ENCODE data around the gene MAST4.

MAST4 gene

DNA sequence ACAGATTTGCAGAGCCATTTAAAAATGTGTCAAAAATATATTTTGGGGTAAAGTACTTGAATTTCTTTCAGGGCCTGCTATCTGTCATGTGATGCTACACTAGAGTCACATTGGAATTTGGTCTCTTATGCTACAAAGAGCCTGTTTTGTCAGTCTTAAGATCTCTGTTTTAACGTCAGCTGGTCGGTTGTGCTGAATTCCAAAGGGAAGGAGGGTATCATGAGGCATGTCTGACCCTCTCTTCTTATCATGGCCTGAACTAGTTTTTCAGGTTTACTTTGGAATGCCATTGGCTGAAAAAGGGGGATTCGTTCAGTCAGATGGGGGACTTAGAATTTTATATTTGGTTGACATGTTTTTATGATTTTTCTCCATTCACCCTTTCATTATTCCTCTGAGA lies 309.8 kb downstream of the MAST4 start:
- in situ Hi-C loops (cut with MboI; ENCODE audit: low sequenced_read_pairs, unreplicated experiment) = no loop called here
- no peak for DNase-seq (ENCODE audit: low spot score)
- TF ChIP-seq, protein P1, sequence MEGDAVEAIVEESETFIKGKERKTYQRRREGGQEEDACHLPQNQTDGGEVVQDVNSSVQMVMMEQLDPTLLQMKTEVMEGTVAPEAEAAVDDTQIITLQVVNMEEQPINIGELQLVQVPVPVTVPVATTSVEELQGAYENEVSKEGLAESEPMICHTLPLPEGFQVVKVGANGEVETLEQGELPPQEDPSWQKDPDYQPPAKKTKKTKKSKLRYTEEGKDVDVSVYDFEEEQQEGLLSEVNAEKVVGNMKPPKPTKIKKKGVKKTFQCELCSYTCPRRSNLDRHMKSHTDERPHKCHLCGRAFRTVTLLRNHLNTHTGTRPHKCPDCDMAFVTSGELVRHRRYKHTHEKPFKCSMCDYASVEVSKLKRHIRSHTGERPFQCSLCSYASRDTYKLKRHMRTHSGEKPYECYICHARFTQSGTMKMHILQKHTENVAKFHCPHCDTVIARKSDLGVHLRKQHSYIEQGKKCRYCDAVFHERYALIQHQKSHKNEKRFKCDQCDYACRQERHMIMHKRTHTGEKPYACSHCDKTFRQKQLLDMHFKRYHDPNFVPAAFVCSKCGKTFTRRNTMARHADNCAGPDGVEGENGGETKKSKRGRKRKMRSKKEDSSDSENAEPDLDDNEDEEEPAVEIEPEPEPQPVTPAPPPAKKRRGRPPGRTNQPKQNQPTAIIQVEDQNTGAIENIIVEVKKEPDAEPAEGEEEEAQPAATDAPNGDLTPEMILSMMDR (IDR thresholded peaks at IDR 0.05; ENCODE audit: borderline replicate concordance, control extremely low read depth, extremely low read depth, insufficient read depth, missing control alignments) = no peak

DNA sequence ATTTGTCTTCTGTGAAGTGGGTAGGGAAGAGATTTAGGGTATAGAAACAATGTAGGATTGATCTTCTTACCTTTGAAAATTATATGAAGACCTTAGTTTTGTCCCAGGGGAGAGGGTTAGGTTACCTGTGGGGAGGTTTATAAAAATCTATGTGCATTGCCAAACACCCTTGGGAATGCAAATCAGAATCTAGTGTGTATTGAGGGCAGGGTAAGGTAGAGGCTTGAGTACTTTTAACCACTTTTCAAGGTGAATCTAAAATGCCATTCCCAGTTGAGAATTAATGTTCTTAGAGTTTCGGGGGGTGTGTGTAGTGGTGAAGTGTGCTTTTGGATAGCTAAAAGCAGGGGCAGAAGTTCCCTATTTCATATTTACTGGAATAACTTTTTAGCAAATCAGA lies 312.0 kb downstream of the MAST4 start:
- TF ChIP-seq, protein P1 (IDR thresholded peaks at IDR 0.05; ENCODE audit: borderline replicate concordance, control extremely low read depth, extremely low read depth, insufficient read depth, missing control alignments) = no peak
- DNase-seq (ENCODE audit: low spot score) = no peak
- in situ Hi-C loops (cut with MboI; ENCODE audit: low sequenced_read_pairs, unreplicated experiment) = no loop called here

DNA sequence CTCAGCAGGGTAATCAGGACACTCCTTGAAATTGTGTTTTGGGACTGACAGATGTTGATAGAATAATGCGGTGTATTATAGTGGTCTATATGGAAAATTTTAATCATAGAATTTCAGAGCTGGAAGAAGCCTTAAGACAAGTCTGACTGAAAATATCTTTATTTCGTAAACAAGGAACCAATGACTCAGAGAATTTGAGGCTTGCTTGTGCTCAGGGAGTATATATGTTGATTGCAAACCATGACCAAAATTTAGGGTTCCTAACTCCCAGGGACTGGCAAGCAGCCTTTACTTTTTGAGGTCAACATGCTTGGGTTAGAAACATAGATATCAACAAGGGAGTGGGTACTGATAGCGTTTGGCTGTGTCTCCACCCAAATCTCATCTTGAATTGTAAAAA lies 313.2 kb downstream of the MAST4 start:
- no peak for DNase-seq (ENCODE audit: low spot score)
- in situ Hi-C loops (cut with MboI; ENCODE audit: low sequenced_read_pairs, unreplicated experiment) = no loop called here
- TF ChIP-seq, protein P1 (IDR thresholded peaks at IDR 0.05; ENCODE audit: borderline replicate concordance, control extremely low read depth, extremely low read depth, insufficient read depth, missing control alignments) = no peak

DNA sequence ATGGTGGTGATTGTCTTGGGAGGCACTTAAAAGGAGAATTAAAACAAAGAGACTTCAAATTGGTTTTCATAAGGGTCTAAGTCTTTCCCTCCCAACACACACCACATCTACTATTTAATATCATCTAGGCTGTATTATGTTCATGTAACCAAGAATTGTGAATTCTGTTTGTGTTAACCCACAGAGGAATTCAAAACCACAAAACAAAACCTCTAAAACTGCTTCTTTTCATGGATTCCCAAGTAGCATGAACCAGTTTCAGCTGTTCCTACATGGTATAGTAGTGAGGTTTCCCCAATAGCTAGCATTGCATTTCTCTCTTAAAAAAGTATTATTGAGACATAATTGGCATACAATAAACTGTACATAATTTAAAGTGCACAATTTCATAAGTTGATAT lies 316.6 kb downstream of the MAST4 start:
- TF ChIP-seq, protein P1 (IDR thresholded peaks at IDR 0.05; ENCODE audit: borderline replicate concordance, control extremely low read depth, extremely low read depth, insufficient read depth, missing control alignments) = no peak
- in situ Hi-C loops (cut with MboI; ENCODE audit: low sequenced_read_pairs, unreplicated experiment) = no loop called here
- DNase-seq (ENCODE audit: low spot score) = no peak

DNA sequence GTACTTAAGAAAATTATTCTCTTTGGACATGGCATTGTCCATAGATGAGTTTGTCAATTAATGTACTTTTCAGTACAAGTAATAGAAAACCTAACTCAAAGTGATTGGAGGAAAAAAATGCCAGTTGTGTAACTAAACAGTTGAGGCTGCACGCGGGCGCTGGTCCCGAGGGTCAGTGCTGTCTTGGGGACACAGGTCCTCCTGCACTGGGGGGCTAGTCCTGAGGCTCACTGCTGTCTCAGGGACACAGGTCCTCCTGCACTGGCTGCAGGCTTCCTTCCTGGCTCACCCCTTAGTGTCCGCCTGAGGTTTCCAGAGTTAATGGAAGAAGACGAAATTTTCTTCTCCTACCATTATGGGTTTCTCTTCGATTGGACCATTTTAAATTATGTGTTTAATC lies 319.3 kb downstream of the MAST4 start:
- in situ Hi-C loops (cut with MboI; ENCODE audit: low sequenced_read_pairs, unreplicated experiment) = no loop called here
- DNase-seq (ENCODE audit: low spot score) = no peak
- TF ChIP-seq, protein P1 (IDR thresholded peaks at IDR 0.05; ENCODE audit: borderline replicate concordance, control extremely low read depth, extremely low read depth, insufficient read depth, missing control alignments) = no peak

DNA sequence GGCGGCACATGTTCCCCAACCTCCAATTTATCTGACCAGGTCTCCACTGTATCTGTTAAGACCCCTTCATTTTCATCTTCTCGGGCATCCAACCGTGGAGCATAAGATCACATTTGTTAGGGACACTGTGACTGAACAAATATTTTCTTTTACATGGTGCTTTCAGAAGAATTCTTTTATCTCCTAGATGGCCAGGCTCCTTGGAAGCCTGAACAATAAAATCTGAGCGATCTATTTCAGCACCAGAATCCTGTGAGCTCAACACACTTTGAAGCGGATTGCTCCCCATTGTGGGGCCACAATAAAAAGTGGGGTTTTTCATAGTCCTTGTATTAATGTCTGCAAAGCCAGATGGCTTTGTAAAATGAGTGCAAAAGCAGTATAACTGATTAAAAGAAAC lies 326.7 kb downstream of the MAST4 start:
- no peak for DNase-seq (ENCODE audit: low spot score)
- TF ChIP-seq, protein P1 (IDR thresholded peaks at IDR 0.05; ENCODE audit: borderline replicate concordance, control extremely low read depth, extremely low read depth, insufficient read depth, missing control alignments) = no peak
- in situ Hi-C loops (cut with MboI; ENCODE audit: low sequenced_read_pairs, unreplicated experiment) = no loop called here

DNA sequence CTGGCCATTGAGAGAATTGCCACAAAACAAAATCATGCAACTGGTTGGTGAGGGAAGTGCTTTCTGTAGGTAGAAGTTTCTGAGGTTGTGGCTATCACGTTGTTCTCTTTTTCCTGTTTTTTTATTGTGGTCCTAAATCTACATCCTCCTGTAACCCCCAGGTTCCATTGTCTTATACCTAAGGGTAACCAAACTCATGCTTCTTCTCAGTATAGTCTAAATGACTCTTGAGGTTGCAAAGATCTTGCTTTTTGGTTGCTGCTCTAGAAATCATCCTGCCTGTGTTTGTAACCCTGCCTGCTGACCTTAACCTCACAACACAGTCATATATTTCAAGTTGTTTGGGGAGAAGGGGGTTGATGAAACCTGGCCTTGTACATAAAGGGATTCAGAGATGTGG lies 327.3 kb downstream of the MAST4 start:
- TF ChIP-seq, protein P1 (IDR thresholded peaks at IDR 0.05; ENCODE audit: borderline replicate concordance, control extremely low read depth, extremely low read depth, insufficient read depth, missing control alignments) = no peak
- in situ Hi-C loops (cut with MboI; ENCODE audit: low sequenced_read_pairs, unreplicated experiment) = no loop called here
- no peak for DNase-seq (ENCODE audit: low spot score)

All from GM13976 (cell line).